CD1c-positive myeloid dendritic cell (primary cell): ENCODE measurements around the gene SAPCD2.

Experiments used
- DNase-seq: peaks from one replicate; pipeline ENCODE4 v3.0.0-alpha.2; 2016; ENCODE audit errors: extremely low spot score

The SAPCD2 gene

GRCh38 chr9:137082222-137082924 lies 12.0 kb upstream of the SAPCD2 start:
- no peak for DNase-seq

- DNase-seq = no peak
Observed at GRCh38 chr9:137080260-137081122, 10.1 kb upstream of the SAPCD2 start.

GRCh38 chr9:137079401-137079787 lies 9.0 kb upstream of the SAPCD2 start:
- no peak for DNase-seq

- no peak for DNase-seq
Observed at GRCh38 chr9:137078701-137079400, 8.5 kb upstream of the SAPCD2 start.

GRCh38 chr9:137077758-137078693 lies 7.7 kb upstream of the SAPCD2 start:
- DNase-seq = peak; percentile 41

GRCh38 chr9:137077010-137077747 lies 6.8 kb upstream of the SAPCD2 start, which contains the start of gene UAP1L1:
Gene UAP1L1, plus strand, starts transcription at chr9:137077517. Its CDS starts 16 bp downstream, at chr9:137077533.
- peak; percentile 85 for DNase-seq

GRCh38 chr9:137076636-137077009 lies 6.3 kb upstream of the SAPCD2 start:
- no peak for DNase-seq

GRCh38 chr9:137075275-137075775 lies 5.0 kb upstream of the SAPCD2 start:
- peak; percentile 57 for DNase-seq

- no peak for DNase-seq
Observed at GRCh38 chr9:137074657-137075274, 4.4 kb upstream of the SAPCD2 start.

GRCh38 chr9:137073992-137074399 lies 3.6 kb upstream of the SAPCD2 start:
- DNase-seq = no peak

- DNase-seq = no peak
Observed at GRCh38 chr9:137071282-137071681, 925 bp upstream of the SAPCD2 start.

- DNase-seq = peak; percentile 10
Observed at GRCh38 chr9:137070906-137071275, 534 bp upstream of the SAPCD2 start.

GRCh38 chr9:137069508-137070091 lies 757 bp downstream of the SAPCD2 start:
- DNase-seq = no peak

- no peak for DNase-seq
Observed at GRCh38 chr9:137068539-137069507, 1.5 kb downstream of the SAPCD2 start.

- peak; percentile 87 for DNase-seq
Observed at GRCh38 chr9:137067860-137068538, 2.4 kb downstream of the SAPCD2 start.

GRCh38 chr9:137066096-137066861 lies 4.1 kb downstream of the SAPCD2 start:
- DNase-seq = no peak
